ENCODE measurements around the gene MCF2L.
A peak's percentile ranks its signal among the peaks of the same experiment; 100 is the strongest.

MCF2L gene

GRCh38 chr13:113139577-113139976, 170.6 kb downstream of the MCF2L start:
- Histone ChIP-seq H2AFZ (ENCODE audit: low read length) (peak overlapping the region; percentile 30; the same call in 1 of the 2 replicates), H3K79me2 (ENCODE audit: low read length) (no peaks in the 10 kb centered on the region)

GRCh38 chr13:113140677-113141600, 171.9 kb downstream of the MCF2L start:
- TF ChIP-seq EZH2 (optimal IDR thresholded peaks at IDR 0.05; ENCODE audit: low read depth, low read length) (no peak), CTCF (IDR thresholded peaks at IDR 0.05; ENCODE audit: low read length) (no peak), EZH2phosphoT487 (IDR thresholded peaks at IDR 0.05; ENCODE audit: low read length) (no peak)
- no peak overlapping the region for H3K9ac ChIP-seq (ENCODE audit: low read length)
- H3K9me3 ChIP-seq (replicated peaks; ENCODE audit: insufficient read depth, low read length), result no peaks in the 10 kb centered on the region
- H3F3A ChIP-seq (ENCODE audit: insufficient read depth, low read length), result no peaks in the 10 kb centered on the region
- peaks cover 70% of the 10 kb centered on the region for H3K27me3 ChIP-seq (replicated peaks; ENCODE audit: insufficient read depth, low read length)
- no peaks in the 10 kb centered on the region for H3K36me3 ChIP-seq (replicated peaks; ENCODE audit: insufficient read depth, low read length)
- H3K4me2 ChIP-seq (ENCODE audit: low read depth, low read length), result no peak overlapping the region
- no peak overlapping the region for H2AFZ ChIP-seq (ENCODE audit: low read length)
- no peaks in the 10 kb centered on the region for H3K79me2 ChIP-seq (ENCODE audit: low read length)
- DNase-seq, result no peak
- no peaks in the 10 kb centered on the region for H3K4me1 ChIP-seq (ENCODE audit: low read length)
- H3K4me3 ChIP-seq (ENCODE audit: low read length), result no peak overlapping the region
- H4K20me1 ChIP-seq (ENCODE audit: insufficient read depth, low read length), result no peaks in the 10 kb centered on the region
- no peaks in the 10 kb centered on the region for H3K9me2 ChIP-seq (replicated peaks; ENCODE audit: insufficient read depth, low read length)
- no peak overlapping the region for H3K27ac ChIP-seq (ENCODE audit: low read length)

More at GRCh38 chr13:113139577-113139976, 170.6 kb downstream of the MCF2L start:
- no peaks in the 10 kb centered on the region for H3K4me1 ChIP-seq (ENCODE audit: low read length)
- H3K27me3 ChIP-seq (replicated peaks; ENCODE audit: insufficient read depth, low read length), result peaks cover 71% of the 10 kb centered on the region
- H3K4me2 ChIP-seq (ENCODE audit: low read depth, low read length), result 0 out of 2 replicates have a peak overlapping the region, but pooled peaks have one; percentile 5
- no peaks in the 10 kb centered on the region for H4K20me1 ChIP-seq (ENCODE audit: insufficient read depth, low read length)
- no peak overlapping the region for H3K9ac ChIP-seq (ENCODE audit: low read length)
- H3K4me3 ChIP-seq (ENCODE audit: low read length), result no peak overlapping the region
- TF ChIP-seq EZH2phosphoT487 (IDR thresholded peaks at IDR 0.05; ENCODE audit: low read length) (no peak), EZH2 (optimal IDR thresholded peaks at IDR 0.05; ENCODE audit: low read depth, low read length) (no peak), CTCF (IDR thresholded peaks at IDR 0.05; ENCODE audit: low read length) (no peak)
- H3K9me2 ChIP-seq (replicated peaks; ENCODE audit: insufficient read depth, low read length), result no peaks in the 10 kb centered on the region
- no peak for DNase-seq
- H3F3A ChIP-seq (ENCODE audit: insufficient read depth, low read length), result no peaks in the 10 kb centered on the region
- no peaks in the 10 kb centered on the region for H3K9me3 ChIP-seq (replicated peaks; ENCODE audit: insufficient read depth, low read length)
- H3K27ac ChIP-seq (ENCODE audit: low read length), result peak overlapping the region; percentile 14; the same call in 1 of the 2 replicates
- no peaks in the 10 kb centered on the region for H3K36me3 ChIP-seq (replicated peaks; ENCODE audit: insufficient read depth, low read length)

- H3K4me2 ChIP-seq (ENCODE audit: low read depth, low read length), result no peak overlapping the region
- TF ChIP-seq EZH2 (optimal IDR thresholded peaks at IDR 0.05; ENCODE audit: low read depth, low read length), result no peak
- H3K4me1 ChIP-seq (ENCODE audit: low read length), result 0 out of 2 replicates have a peak, but pooled peaks cover 4% of the 10 kb centered on the region
- H3K79me2 ChIP-seq (ENCODE audit: low read length), result no peaks in the 10 kb centered on the region
- DNase-seq, result no peak
- no peaks in the 10 kb centered on the region for H4K20me1 ChIP-seq (ENCODE audit: insufficient read depth, low read length)
- no peaks in the 10 kb centered on the region for H3K9me3 ChIP-seq (replicated peaks; ENCODE audit: insufficient read depth, low read length)
- H2AFZ ChIP-seq (ENCODE audit: low read length), result no peak overlapping the region
- peaks cover 72% of the 10 kb centered on the region for H3K27me3 ChIP-seq (replicated peaks; ENCODE audit: insufficient read depth, low read length)
- H3F3A ChIP-seq (ENCODE audit: insufficient read depth, low read length), result no peaks in the 10 kb centered on the region
- no peak overlapping the region for H3K27ac ChIP-seq (ENCODE audit: low read length)
- no peaks in the 10 kb centered on the region for H3K36me3 ChIP-seq (replicated peaks; ENCODE audit: insufficient read depth, low read length)
- H3K9ac ChIP-seq (ENCODE audit: low read length), result no peak overlapping the region
- no peaks in the 10 kb centered on the region for H3K9me2 ChIP-seq (replicated peaks; ENCODE audit: insufficient read depth, low read length)
- no peak overlapping the region for H3K4me3 ChIP-seq (ENCODE audit: low read length)
Measured at GRCh38 chr13:113141601-113141970, 172.6 kb downstream of the MCF2L start.

- H3K36me3 ChIP-seq (replicated peaks; ENCODE audit: insufficient read depth, low read length), result no peaks in the 10 kb centered on the region
- no peaks in the 10 kb centered on the region for H4K20me1 ChIP-seq (ENCODE audit: insufficient read depth, low read length)
- H3K9ac ChIP-seq (ENCODE audit: low read length), result no peak overlapping the region
- H3K4me2 ChIP-seq (ENCODE audit: low read depth, low read length), result no peak overlapping the region
- H3K9me3 ChIP-seq (replicated peaks; ENCODE audit: insufficient read depth, low read length), result no peaks in the 10 kb centered on the region
- no peaks in the 10 kb centered on the region for H3F3A ChIP-seq (ENCODE audit: insufficient read depth, low read length)
- H3K9me2 ChIP-seq (replicated peaks; ENCODE audit: insufficient read depth, low read length), result no peaks in the 10 kb centered on the region
- DNase-seq, result no peak
- 0 out of 2 replicates have a peak, but pooled peaks cover 4% of the 10 kb centered on the region for H3K4me1 ChIP-seq (ENCODE audit: low read length)
- no peak overlapping the region for H2AFZ ChIP-seq (ENCODE audit: low read length)
- H3K27ac ChIP-seq (ENCODE audit: low read length), result no peak overlapping the region
- peaks cover 75% of the 10 kb centered on the region for H3K27me3 ChIP-seq (replicated peaks; ENCODE audit: insufficient read depth, low read length)
- no peaks in the 10 kb centered on the region for H3K79me2 ChIP-seq (ENCODE audit: low read length)
- TF ChIP-seq CTCF (IDR thresholded peaks at IDR 0.05; ENCODE audit: low read length), result no peak
- TF ChIP-seq EZH2 (optimal IDR thresholded peaks at IDR 0.05; ENCODE audit: low read depth, low read length), result no peak
- no peak for TF ChIP-seq EZH2phosphoT487 (IDR thresholded peaks at IDR 0.05; ENCODE audit: low read length)
- H3K4me3 ChIP-seq (ENCODE audit: low read length), result no peak overlapping the region
Measured at GRCh38 chr13:113142876-113143275, 173.9 kb downstream of the MCF2L start.
